EH (cell line): Measurements from ENCODE around the gene BABAM2.
"Not testable (repeated sequence)": the region's sequence is repeated elsewhere in the genome, so short reads cannot be mapped to it uniquely, and the experiment has no call there.

Experiments used
- DNase-seq: peaks from one replicate; pipeline ENCODE4 v3.0.0-alpha.2; 2015; ENCODE audit warnings: low read depth

The BABAM2 gene

GRCh38 chr2:28332696-28333095, 442.2 kb downstream of the BABAM2 start:
- no peak for DNase-seq

- DNase-seq: peak; percentile 61
Measured at GRCh38 chr2:28333606-28334526, 443.3 kb downstream of the BABAM2 start.

GRCh38 chr2:28334527-28334894, 444.0 kb downstream of the BABAM2 start:
- no peak for DNase-seq

GRCh38 chr2:28335265-28335664, 444.7 kb downstream of the BABAM2 start:
- not testable (repeated sequence) for DNase-seq

DNA sequence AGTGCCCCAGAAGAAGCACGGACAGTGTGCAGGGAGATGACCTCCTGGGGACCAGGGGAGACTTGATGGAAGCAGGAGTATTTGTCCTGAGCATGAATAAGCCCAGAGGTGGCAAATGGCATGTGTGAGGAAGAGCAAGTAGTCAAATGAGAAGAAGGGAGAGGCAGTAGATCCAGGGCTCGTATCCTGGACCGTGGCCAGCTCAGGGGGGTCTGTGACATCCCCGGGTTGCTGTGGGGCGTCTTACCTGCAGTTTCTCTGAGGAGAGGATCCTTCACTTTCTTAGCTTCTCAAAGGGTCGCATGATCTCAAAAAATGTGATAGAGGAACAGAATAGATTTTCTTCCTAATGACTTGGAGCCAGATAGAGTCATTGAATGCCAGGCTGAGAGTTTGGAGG, 445.1 kb downstream of the BABAM2 start:
- DNase-seq: no peak

GRCh38 chr2:28336264-28336980, 445.9 kb downstream of the BABAM2 start:
- no peak for DNase-seq

- DNase-seq: no peak
Measured at GRCh38 chr2:28336982-28337627, 446.6 kb downstream of the BABAM2 start.

- DNase-seq: peak; percentile 95
Measured at GRCh38 chr2:28338046-28338817, 447.7 kb downstream of the BABAM2 start.

DNA sequence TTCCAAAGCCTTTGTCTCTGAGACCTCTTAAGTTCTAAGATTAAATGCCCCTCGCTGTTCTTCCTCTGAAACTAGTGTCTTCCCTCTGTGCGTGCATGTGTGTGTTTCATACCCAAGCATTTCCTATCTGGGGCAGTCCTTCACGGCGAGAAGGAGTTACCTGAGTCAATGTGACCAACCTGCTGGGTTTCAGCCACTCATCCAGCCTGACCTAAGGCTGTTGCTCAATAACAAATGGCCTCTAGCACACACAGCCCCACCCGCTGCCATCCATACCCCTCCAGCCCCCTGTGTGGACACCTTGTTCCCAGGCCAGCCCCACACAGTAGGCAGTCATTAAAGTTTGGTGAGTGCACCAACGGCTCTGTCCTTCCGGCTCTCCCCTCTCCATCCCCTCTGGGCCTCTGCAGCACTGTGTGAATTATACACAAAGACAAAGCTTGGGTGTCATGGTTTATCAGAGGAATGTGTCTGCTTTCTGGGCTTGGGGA, 448.3 kb downstream of the BABAM2 start:
- peak; percentile 24 for DNase-seq

- peak; percentile 36 for DNase-seq
Measured at GRCh38 chr2:28339516-28340175, 449.1 kb downstream of the BABAM2 start.

GRCh38 chr2:28340312-28341202, 450.0 kb downstream of the BABAM2 start:
- no peak for DNase-seq

DNA sequence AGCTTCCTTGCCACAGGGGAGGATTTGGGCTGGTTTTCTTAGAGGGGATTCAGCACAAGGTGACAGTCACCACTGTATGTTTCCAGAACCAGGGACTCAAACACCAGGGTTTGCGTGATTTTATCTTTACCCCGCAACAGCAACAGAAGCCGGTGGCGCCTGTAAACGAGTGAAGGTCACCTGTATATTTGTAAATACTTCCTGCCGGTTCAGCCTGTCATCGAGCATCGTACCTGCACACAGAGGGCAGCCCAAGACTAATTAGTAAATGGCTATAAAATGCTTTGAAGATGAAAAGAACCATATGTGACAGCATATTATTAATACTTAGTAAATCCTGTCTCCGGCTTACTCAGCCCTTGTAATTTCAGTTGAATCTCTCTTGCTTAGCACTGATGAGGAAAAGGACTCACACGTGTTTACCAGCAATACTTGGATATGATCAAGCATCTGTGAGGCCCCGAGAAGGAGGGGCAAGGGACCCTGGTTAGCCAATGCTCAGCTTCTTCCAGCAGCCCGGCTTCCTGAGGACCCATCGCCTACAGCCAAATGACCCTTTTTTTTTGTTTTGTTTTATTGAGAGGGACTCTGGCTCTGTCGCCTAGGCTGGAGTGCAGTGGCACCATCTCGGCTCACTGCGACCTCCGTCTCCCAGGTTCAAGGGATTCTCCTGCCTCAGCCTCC, 450.8 kb downstream of the BABAM2 start:
- peak; percentile 29 for DNase-seq

DNA sequence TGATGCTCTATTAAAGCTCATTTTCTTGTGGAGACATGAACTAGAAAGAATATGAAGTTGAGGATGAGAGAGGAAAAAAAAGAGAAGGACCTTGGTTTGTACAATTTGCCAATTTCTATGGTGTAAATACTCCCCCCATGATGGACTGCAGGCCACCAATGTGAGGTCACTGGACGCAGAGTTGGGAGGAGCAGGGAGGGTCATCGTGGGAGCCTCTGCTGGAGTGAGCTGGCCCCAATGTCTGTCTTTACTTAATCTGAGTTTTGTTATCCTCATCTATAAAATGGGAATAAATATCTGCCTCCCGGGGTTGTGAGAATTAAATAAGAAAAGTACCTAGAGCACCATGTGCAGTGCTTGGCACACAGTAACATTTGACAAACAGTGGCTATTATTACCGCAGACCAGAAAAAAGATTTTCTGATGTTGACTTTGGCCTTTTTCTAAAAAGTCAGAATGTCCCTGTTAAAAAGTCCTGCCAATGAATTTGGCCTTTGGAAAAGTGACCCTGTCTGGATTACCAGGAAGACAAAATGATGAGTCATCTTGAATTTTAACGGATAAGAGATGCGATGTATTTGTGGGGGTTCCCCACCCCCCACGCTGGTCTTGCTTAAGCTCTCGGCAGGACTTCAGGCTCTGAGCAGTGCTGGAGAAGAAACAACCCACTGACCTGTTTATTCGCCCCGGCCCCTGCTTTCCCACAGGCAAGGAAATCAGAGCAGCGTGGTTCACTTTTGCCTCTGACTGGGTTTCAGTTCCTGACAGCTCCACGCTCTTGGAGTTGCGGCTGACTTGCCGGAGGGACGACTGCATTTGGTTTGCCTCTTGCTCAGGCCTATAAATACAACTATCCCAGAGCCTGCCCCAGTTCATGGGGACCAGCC, 451.8 kb downstream of the BABAM2 start:
- DNase-seq: peak; percentile 94

GRCh38 chr2:28343184-28343942, 452.8 kb downstream of the BABAM2 start:
- no peak for DNase-seq

DNA sequence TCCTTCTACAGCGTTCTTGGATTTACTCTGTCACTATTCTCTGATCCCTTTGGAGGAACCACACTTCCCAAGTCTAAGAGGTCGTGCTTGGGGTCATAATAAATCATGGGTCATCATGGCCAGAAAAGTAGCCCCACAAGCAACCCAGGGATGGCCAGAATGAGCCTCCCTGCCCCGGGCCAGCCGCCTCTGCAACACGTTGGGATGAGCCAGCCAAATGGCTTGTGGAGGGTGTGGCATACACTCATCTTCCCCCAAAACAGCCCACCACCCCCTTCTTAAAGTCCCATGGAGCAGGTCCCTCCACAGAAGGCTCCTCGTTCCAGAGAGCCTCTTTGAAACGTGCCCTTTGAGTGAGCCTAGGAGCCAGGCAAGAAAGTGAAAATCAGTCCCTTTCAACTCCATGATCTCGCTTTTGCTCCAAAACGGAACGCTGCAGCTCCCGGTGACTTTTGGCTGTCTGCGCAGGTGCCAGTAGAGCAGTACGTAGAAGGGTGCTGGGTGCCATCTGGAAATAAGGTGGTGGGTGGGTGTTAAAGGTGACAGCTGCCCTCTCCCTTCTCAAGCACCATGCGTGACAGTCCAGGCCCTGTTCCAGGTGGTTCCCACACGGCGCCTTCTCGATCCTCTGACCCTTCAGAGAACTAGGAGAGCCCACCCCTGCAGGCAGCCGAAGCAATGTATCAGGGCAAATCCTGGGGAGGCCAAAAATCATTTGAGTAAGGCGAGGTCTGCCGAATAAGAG, 453.6 kb downstream of the BABAM2 start:
- DNase-seq: no peak

GRCh38 chr2:28344756-28345373, 454.3 kb downstream of the BABAM2 start:
- DNase-seq: no peak

DNA sequence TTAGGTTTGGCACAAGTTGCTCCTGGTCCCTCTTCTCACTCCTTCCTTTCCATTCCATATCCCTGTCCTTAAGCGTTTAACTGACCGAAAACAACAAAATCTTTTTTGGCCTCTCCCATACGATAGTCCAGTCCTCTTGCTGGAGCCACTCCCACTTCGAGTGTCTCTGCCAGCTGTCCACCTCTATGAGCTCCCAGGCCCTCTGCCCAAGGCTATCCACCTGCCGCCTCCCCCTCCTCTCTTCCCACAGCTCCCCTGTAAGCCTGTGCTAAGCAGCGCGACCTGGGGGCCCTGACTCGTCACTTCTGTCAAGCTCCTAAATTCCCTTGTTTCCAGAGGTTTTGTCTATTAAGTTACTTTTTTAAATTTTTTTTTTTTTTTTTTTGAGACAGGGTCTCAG, 455.1 kb downstream of the BABAM2 start:
- DNase-seq: no peak
